ENCODE data around the gene LINC01488.

LINC01488 gene

GRCh38 chr11:69512790-69513189, 31.3 kb downstream of the LINC01488 start:
- DNase-seq, result no peak

- DNase-seq, result no peak
Observed at GRCh38 chr11:69513196-69513595, 31.7 kb downstream of the LINC01488 start.

GRCh38 chr11:69513663-69514224, 32.3 kb downstream of the LINC01488 start:
- no peak for DNase-seq

- DNase-seq, result no peak
Observed at GRCh38 chr11:69514771-69515170, 33.3 kb downstream of the LINC01488 start.

GRCh38 chr11:69515271-69516245, 34.1 kb downstream of the LINC01488 start:
- no peak for DNase-seq

- DNase-seq, result no peak
Observed at GRCh38 chr11:69516526-69516925, 35.1 kb downstream of the LINC01488 start.

GRCh38 chr11:69518081-69518950, 36.9 kb downstream of the LINC01488 start:
- no peak for DNase-seq

- no peak for DNase-seq
Observed at GRCh38 chr11:69520186-69520916, 38.9 kb downstream of the LINC01488 start.

- DNase-seq, result no peak
Observed at GRCh38 chr11:69521457-69521856, 40.0 kb downstream of the LINC01488 start.

- no peak for DNase-seq
Observed at GRCh38 chr11:69523453-69523852, 42.0 kb downstream of the LINC01488 start.

GRCh38 chr11:69524291-69524882, 42.9 kb downstream of the LINC01488 start:
- no peak for DNase-seq

GRCh38 chr11:69524991-69525411, 43.5 kb downstream of the LINC01488 start:
- DNase-seq, result no peak

GRCh38 chr11:69525516-69526452, 44.3 kb downstream of the LINC01488 start:
- no peak for DNase-seq

- DNase-seq, result no peak
Observed at GRCh38 chr11:69526453-69526810, 45.0 kb downstream of the LINC01488 start.

GRCh38 chr11:69529001-69529400, 47.5 kb downstream of the LINC01488 start:
- DNase-seq, result no peak

GRCh38 chr11:69530278-69531070, 49.0 kb downstream of the LINC01488 start:
- DNase-seq, result no peak

GRCh38 chr11:69531071-69531716, 49.7 kb downstream of the LINC01488 start:
- no peak for DNase-seq

- no peak for DNase-seq
Observed at GRCh38 chr11:69531717-69532088, 50.2 kb downstream of the LINC01488 start.

GRCh38 chr11:69533296-69534165, 52.1 kb downstream of the LINC01488 start:
- no peak for DNase-seq

Measured in activated gamma-delta T cell treated with Interleukin-2 at 50 U/mL for 16 hours (primary cell).